Right atrium auricular region (tissue), 2 donors: ENCODE measurements around the gene ACAA2. TPM values are rescaled to one million over a fixed set of nuclear protein-coding genes. Genes with fewer than 3 reads are reported as not detected.
"Not testable (repeated sequence)": the region's sequence is repeated elsewhere in the genome, so short reads cannot be mapped to it uniquely, and the experiment has no call there.

Source experiments
- DNase-seq: peaks from one replicate; pipeline ENCODE4 v3.0.0-alpha.2; 2019; ENCODE audit warnings: low spot score
- H3K27ac ChIP-seq, 2 donors: fragments of 200-600 bp; sonication (generic); 1 replicate in 1 of 2; 2 replicates in 1 of 2; pipeline ENCODE4 v1.5.1; 2016 to 2019
- H3K27me3 ChIP-seq, 2 donors: fragments of 200-600 bp; sonication (generic); one replicate each; pipeline versions ENCODE4 v1.5.1 to v1.6.0; 2017 to 2019
- H3K36me3 ChIP-seq: fragments of 200-600 bp; sonication (generic); one replicate; pipeline ENCODE4 v1.5.1; 2016
- H3K4me1 ChIP-seq, 2 donors: fragments of 200-600 bp; sonication (generic); one replicate each; pipeline versions ENCODE4 v1.5.1 to v1.6.0; 2017 to 2019
- H3K4me3 ChIP-seq, 2 donors: fragments of 200-600 bp; sonication (generic); 1 replicate in 1 of 2; 2 replicates in 1 of 2; pipeline ENCODE4 v1.5.1; 2017 to 2019; ENCODE audit warnings: mild to moderate bottlenecking in 1 of 2, moderate library complexity in 1 of 2
- H3K9me3 ChIP-seq, 2 donors: fragments of 200-600 bp; sonication (generic); one replicate each; pipeline ENCODE4 v1.5.1; 2019
- CTCF ChIP-seq, 2 donors: fragments of 200-600 bp; sonication (generic); IDR thresholded peaks; one replicate each; pipeline ENCODE4 v1.5.1; 2019; ENCODE audit warnings: antibody characterized with exemption in 2 of 2
- total RNA-seq, 2 donors: library from RNA; depleted of rRNA; stranded (reverse); fragments of >200 nt; gene quantifications; one replicate each; pipeline ENCODE4 v1.1.0, GENCODE V29; 2016

ACAA2 gene
- total RNA-seq, 2 donors from 2014 or later, result 115 to 149 TPM

- DNase-seq, result no peak
Observed at GRCh38 chr18:49839012-49839411, 25.7 kb upstream of the ACAA2 start.

GRCh38 chr18:49838381-49838780 lies 25.0 kb upstream of the ACAA2 start:
- Histone ChIP-seq H3K9me3 (no peaks in the 10 kb centered on the region), H3K4me3 (no peak overlapping the region), H3K36me3 (no peaks in the 10 kb centered on the region), H3K27ac (no peak overlapping the region), H3K27me3 (no peaks in the 10 kb centered on the region), H3K4me1 (peaks cover 0 to 5% of the 10 kb centered on the region in 2 donors)
- no peak for TF ChIP-seq CTCF (IDR thresholded peaks at IDR 0.05)
- no peak for DNase-seq

More at GRCh38 chr18:49839012-49839411, 25.7 kb upstream of the ACAA2 start:
- Histone ChIP-seq H3K4me1 (peaks cover 0 to 2% of the 10 kb centered on the region in 2 donors), H3K36me3 (no peaks in the 10 kb centered on the region), H3K4me3 (no peak overlapping the region), H3K27me3 (no peaks in the 10 kb centered on the region), H3K27ac (no peak overlapping the region), H3K9me3 (no peaks in the 10 kb centered on the region)
- no peak for TF ChIP-seq CTCF (IDR thresholded peaks at IDR 0.05)

GRCh38 chr18:49837889-49838288 lies 24.6 kb upstream of the ACAA2 start:
- Histone ChIP-seq H3K27ac (no peak overlapping the region), H3K4me1 (peaks cover 0 to 5% of the 10 kb centered on the region in 2 donors), H3K9me3 (no peaks in the 10 kb centered on the region), H3K4me3 (no peak overlapping the region), H3K36me3 (no peaks in the 10 kb centered on the region), H3K27me3 (no peaks in the 10 kb centered on the region)
- TF ChIP-seq CTCF (IDR thresholded peaks at IDR 0.05), result no peak
- DNase-seq, result no peak

GRCh38 chr18:49837316-49837835 lies 24.0 kb upstream of the ACAA2 start:
- not testable (repeated sequence) for H3K4me3 ChIP-seq, H3K27me3 ChIP-seq, DNase-seq

GRCh38 chr18:49835405-49835804 lies 22.1 kb upstream of the ACAA2 start:
- Histone ChIP-seq H3K36me3 (no peaks in the 10 kb centered on the region), H3K27me3 (no peaks in the 10 kb centered on the region), H3K27ac (no peak overlapping the region), H3K4me3 (no peak overlapping the region), H3K9me3 (peaks cover under 1 to 2% of the 10 kb centered on the region in 2 donors), H3K4me1 (peaks cover 0 to 5% of the 10 kb centered on the region in 2 donors)
- no peak for DNase-seq
- TF ChIP-seq CTCF (IDR thresholded peaks at IDR 0.05), result no peak

More at GRCh38 chr18:49837316-49837835, 24.0 kb upstream of the ACAA2 start:
- H3K27ac ChIP-seq, H3K4me1 ChIP-seq, H3K9me3 ChIP-seq, H3K36me3 ChIP-seq: not testable (repeated sequence)

- peaks cover 3 to 4% of the 10 kb centered on the region in 2 donors for H3K9me3 ChIP-seq
- H3K27ac ChIP-seq, result no peak overlapping the region
- no peak overlapping the region for H3K4me3 ChIP-seq
- peaks cover 0 to 5% of the 10 kb centered on the region in 2 donors for H3K4me1 ChIP-seq
- no peak for TF ChIP-seq CTCF (IDR thresholded peaks at IDR 0.05)
- DNase-seq, result no peak
- no peaks in the 10 kb centered on the region for H3K36me3 ChIP-seq
- no peaks in the 10 kb centered on the region for H3K27me3 ChIP-seq
Observed at GRCh38 chr18:49834258-49834657, 20.9 kb upstream of the ACAA2 start.
